Measurements from ENCODE around the gene UHMK1.
"Not testable (repeated sequence)": the region's sequence is repeated elsewhere in the genome, so short reads cannot be mapped to it uniquely, and the experiment has no call there.

UHMK1 gene

DNA sequence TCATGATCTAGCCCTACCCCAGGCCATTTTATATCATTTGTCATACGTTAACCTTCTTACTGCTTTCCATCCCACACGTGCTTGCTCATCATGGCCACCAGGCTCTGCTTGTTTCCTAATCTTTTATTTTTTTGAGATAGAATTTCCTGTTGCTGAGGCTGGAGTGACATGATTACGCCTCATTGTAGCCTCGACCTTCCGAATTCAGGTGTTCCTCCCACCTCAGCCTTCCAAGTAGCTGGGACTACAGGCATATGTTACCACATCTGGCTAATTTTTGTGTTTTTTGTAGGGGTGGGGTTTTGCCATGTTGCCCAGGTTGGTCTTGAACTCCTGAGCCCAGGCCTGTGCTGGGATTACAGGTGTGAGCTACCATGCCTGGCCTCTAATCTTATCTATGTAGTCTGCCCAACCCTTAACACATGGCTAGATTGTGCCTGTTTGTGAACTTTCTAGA, 67.2 kb downstream of the UHMK1 start:
- no peak for DNase-seq (ENCODE audit: low read depth in 2 of 3, low spot score in 1 of 3)

DNA sequence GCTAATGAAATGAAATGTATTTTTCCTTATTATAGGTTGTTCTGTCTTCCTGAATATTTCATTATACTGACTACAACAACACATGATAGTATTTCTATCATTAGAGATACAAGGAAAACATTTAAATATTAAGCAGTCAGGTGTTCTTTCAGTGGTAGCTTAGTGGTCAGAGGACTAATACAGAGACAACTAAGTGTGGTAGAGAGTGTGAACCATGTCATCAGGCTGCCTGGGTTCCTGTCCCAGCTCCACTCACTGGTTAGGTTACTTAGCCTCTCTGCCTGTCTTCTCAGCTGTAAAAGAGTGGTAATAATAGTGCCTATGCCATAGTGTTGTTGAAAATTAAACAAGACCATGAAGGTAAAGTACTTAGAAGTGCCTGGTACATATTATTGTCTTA, 67.8 kb downstream of the UHMK1 start:
- DNase-seq (ENCODE audit: low read depth in 2 of 3, low spot score in 1 of 3) = no peak

DNA sequence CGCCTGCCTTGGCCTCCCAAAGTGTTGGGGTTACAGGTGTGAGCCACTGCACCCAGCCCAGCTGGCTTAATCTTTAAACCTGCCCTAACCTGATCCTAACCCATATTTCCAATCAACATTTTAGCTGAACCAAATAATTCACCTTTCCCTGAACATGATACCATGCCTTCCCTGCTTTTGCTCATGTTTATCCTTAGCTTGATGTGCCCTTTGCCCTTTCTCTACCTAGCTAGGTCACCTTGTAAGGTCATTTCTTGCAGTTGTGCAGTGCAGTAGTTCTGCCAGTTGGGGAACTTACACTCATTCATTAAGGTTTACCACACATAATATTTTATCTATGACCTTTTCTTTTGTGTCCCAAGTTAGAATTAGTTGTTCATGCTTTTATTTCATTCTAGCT, 69.3 kb downstream of the UHMK1 start:
- DNase-seq (ENCODE audit: low read depth in 2 of 3, low spot score in 1 of 3) = no peak

DNA sequence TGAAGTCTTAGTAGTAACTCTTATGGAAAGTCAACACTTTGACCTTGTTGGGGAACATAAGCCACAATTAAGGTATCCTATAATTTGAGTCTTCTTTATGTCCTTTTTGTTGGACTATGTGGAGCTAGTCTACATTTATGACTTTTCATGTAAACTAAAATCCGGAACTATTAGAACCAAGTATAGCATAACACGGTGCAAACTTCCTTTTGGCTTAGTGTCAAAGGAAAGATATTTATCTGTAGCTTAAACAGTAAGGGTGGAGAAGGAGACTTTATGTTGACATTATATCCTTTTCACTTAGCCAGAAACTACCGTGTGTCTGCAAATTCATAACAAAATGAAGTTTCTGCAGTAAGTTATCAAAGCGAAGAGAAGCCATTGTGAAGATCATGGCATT, 71.2 kb downstream of the UHMK1 start:
- no peak for DNase-seq (ENCODE audit: low read depth in 2 of 3, low spot score in 1 of 3)

DNA sequence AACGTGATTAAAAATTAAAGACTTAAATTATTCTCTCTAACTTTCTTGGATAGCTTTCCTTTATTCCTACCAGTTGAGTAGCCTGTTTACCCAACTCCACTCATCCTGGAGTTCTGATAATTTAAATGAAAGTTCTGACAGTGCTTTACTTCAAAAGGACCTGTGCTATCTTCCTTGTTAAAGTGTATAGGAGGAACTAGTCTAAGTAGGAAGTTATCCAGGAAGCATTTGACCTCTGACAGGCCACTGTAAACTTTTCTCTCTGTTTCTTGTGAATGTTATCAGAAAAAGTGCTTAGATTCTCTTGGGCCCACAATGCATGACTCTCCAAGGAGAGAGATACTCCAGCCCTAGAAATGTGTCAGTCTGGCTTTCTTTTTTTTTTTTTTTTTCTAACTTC, 73.1 kb downstream of the UHMK1 start:
- no peak for DNase-seq (ENCODE audit: low read depth in 2 of 3, low spot score in 1 of 3)

DNA sequence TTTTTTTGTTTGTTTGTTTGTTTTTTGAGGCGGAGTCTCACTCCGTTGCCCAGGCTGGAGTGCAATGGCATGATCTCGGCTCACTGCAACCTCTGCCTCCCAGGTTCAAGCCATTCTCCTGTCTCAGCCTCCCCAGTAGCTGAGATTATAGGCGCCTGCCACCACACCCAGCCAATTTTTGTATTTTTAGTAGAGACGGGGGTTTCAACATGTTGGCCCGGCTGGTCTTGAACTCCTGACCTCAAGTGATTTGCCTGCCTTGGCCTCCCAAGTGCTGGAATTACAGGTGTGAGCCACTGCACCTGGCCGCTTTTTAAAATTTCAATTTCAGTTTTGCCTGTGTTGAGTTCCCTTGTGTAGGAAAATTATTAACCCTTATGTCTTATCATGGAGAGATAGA, 73.5 kb downstream of the UHMK1 start:
- DNase-seq (ENCODE audit: low read depth in 2 of 3, low spot score in 1 of 3) = not testable (repeated sequence)

DNA sequence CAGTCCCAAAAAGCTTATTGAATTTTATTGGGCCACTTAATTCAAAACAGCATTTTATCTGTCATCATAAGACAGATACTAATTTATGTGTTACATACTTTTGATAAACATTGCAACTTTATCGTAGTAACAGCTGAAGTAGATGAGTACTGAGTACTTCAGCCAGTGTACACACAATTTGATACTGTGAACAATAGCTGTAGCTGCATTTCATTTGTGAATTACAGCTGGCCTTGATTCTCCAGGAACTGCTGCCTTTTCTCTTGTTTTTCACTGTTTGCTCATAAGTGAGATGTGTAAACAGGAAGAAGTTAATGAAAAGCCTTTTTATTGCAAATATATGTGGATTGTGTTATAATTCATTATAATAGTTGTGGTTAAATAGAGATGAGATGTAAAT, 74.1 kb downstream of the UHMK1 start:
- no peak for DNase-seq (ENCODE audit: low read depth in 2 of 3, low spot score in 1 of 3)

DNA sequence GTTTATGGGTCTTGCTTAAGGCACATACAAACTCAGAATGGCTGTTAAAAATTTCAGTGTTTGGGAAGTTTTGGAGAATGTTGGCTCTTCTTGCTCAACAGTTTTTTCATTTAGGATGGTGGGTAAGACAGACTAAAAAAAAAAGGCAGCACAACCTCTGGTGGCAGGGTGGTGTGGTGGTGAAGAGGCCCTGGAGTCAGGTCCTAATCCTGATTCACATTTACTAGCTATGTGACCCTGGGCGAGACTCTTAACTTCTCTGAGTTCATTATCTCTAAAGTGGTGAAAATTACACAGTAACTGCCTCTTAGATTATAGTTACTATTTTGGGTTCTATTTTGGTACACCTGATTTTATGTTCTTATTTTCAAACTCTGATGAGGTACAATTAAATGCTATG, 75.5 kb downstream of the UHMK1 start:
- no peak for DNase-seq (ENCODE audit: low read depth in 2 of 3, low spot score in 1 of 3)

DNA sequence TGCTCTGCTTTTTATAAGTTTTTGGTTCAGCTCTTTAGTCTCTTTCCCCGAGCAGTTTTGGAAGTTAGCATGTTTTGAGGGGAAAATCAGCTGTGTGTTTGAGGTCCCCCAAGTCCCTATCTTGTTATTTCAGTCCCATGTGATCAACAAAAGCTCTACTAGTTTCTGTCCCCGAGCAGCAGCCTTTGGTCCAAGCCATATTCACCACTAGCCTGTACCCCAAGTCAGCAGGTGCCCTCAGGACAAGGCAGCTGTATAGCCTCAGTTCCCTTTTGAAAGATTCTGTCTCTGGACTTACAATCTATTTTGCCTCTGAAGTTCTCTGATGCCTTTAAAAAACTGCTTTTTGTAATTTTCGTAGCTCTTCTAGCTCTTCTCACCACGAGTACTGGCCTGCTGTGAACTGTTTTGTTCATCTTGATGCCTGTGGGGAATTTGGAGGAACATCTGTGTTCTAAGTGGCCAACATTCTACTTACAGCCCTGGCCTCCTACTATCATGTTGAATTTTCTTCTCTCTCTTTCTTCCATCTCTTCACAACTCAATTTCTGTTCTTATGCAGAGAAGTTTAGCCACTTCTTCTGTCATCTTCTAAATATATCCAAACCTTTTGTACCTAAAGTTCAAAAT, 80.6 kb downstream of the UHMK1 start:
- no peak for DNase-seq (ENCODE audit: low read depth in 2 of 3, low spot score in 1 of 3)

DNA sequence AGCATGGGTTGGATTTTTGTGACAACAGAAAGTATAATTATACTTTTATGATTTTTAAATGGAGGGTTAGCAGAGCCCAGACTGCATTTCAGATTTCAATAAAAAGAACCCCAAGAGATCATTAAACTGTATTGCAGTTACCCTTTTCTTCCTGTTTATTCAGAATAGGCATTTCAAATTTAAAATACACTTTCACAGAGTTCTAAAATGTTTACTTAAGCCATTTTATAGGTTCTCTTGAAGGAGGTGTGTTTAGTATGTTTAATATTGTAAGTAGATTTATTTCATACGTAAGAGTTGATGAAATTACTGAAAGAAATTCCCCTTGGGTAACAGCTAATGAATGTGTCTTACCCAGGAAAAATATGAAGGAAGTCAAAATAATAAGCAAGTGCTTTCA, 81.3 kb downstream of the UHMK1 start:
- no peak for DNase-seq (ENCODE audit: low read depth in 2 of 3, low spot score in 1 of 3)
